Liver (tissue), 9 donors: Measurements from ENCODE around the gene AKT3. TPM values are rescaled to one million over a fixed set of nuclear protein-coding genes. Genes with fewer than 3 reads are reported as not detected.

ENCODE experiments used
- DNase-seq: peaks from one replicate; pipeline ENCODE4 v3.0.0-alpha.2; 2017; ENCODE audit warnings: low spot score
- H3K27ac ChIP-seq, 2 donors: one replicate each; pipeline ENCODE4 v1.7.0; 2013; ENCODE audit warnings: inconsistent platforms in 2 of 2, low read length in 2 of 2, control low read depth in 1 of 2, low read depth in 1 of 2, mild to moderate bottlenecking in 1 of 2
- H3K27me3 ChIP-seq, 4 donors: one replicate each; pipeline versions ENCODE4 v1.6.1 to v1.7.0; 2013; ENCODE audit warnings: low read length in 3 of 4, inconsistent platforms in 1 of 4, mild to moderate bottlenecking in 1 of 4, moderate library complexity in 1 of 4; ENCODE audit not compliant: control insufficient read depth in 4 of 4, insufficient read depth in 4 of 4
- H3K36me3 ChIP-seq, 4 donors: one replicate each; pipeline versions ENCODE4 v1.6.1 to v1.7.0; 2013; ENCODE audit warnings: low read length in 3 of 4, mild to moderate bottlenecking in 3 of 4, low read depth in 1 of 4, moderate library complexity in 1 of 4; ENCODE audit not compliant: control insufficient read depth in 4 of 4, insufficient read depth in 3 of 4
- H3K4me1 ChIP-seq, 4 donors: one replicate each; pipeline versions ENCODE4 v1.6.1 to v1.7.0; 2013; ENCODE audit warnings: low read length in 3 of 4, mild to moderate bottlenecking in 3 of 4, moderate library complexity in 1 of 4; ENCODE audit not compliant: control insufficient read depth in 4 of 4, insufficient read depth in 4 of 4
- H3K4me3 ChIP-seq, 3 donors: one replicate each; pipeline versions ENCODE4 v1.6.1 to v1.7.0; 2013; ENCODE audit warnings: low read length in 3 of 3, control low read depth in 1 of 3, low read depth in 1 of 3, mild to moderate bottlenecking in 1 of 3
- H3K9ac ChIP-seq, 2 donors: one replicate each; pipeline ENCODE4 v1.7.0; 2013; ENCODE audit warnings: low read length in 2 of 2, mild to moderate bottlenecking in 2 of 2, moderate library complexity in 2 of 2, control low read depth in 1 of 2, low read depth in 1 of 2
- H3K9me3 ChIP-seq, 4 donors: one replicate each; pipeline versions ENCODE4 v1.6.1 to v1.7.0; 2013; ENCODE audit warnings: low read length in 3 of 4; ENCODE audit not compliant: control insufficient read depth in 4 of 4
- ATF3 ChIP-seq: IDR thresholded peaks from 2 replicates; pipeline ENCODE4 v1.6.1; 2016; ENCODE audit warnings: antibody characterized with exemption
- CTCF ChIP-seq: fragments of 150-350 bp; IDR thresholded peaks from 2 replicates; pipeline ENCODE4 v1.5.1; 2017; ENCODE audit warnings: improper control_type of control experiment, low read depth, low read length; ENCODE audit not compliant: missing input control
- EGR1 ChIP-seq, 2 donors: IDR thresholded peaks; 2 replicates each; pipeline ENCODE4 v1.6.1; 2016 to 2018; ENCODE audit warnings: antibody characterized with exemption in 2 of 2, low read depth in 2 of 2
- FOXA1 ChIP-seq: IDR thresholded peaks from 2 replicates; pipeline ENCODE4 v1.6.1; 2016; ENCODE audit warnings: antibody characterized with exemption
- FOXA2 ChIP-seq: IDR thresholded peaks from 2 replicates; pipeline ENCODE4 v1.6.1; 2016; ENCODE audit warnings: antibody characterized with exemption
- GABPA ChIP-seq, 2 donors: IDR thresholded peaks in 1 of 2; conservative IDR thresholded peaks in 1 of 2; 2 replicates each; pipeline ENCODE4 v1.6.1; 2016; ENCODE audit warnings: antibody characterized with exemption in 2 of 2, mild to moderate bottlenecking in 1 of 2, moderate library complexity in 1 of 2
- HNF4A ChIP-seq, 2 donors: conservative IDR thresholded peaks; 2 replicates each; pipeline ENCODE4 v1.6.1; 2016; ENCODE audit warnings: antibody characterized with exemption in 2 of 2, mild to moderate bottlenecking in 2 of 2
- HNF4G ChIP-seq: IDR thresholded peaks from 2 replicates; pipeline ENCODE4 v1.6.1; 2016; ENCODE audit warnings: antibody characterized with exemption
- JUND ChIP-seq, 2 donors: IDR thresholded peaks; 2 replicates each; pipeline ENCODE4 v1.6.1; 2016; ENCODE audit warnings: antibody characterized with exemption in 2 of 2
- MAX ChIP-seq: IDR thresholded peaks from 2 replicates; pipeline ENCODE4 v1.6.1; 2016; ENCODE audit warnings: antibody characterized with exemption
- NR2F2 ChIP-seq: IDR thresholded peaks from 2 replicates; pipeline ENCODE4 v1.6.1; 2016; ENCODE audit warnings: antibody characterized with exemption
- RAD21 ChIP-seq, 2 donors: IDR thresholded peaks; 2 replicates each; pipeline ENCODE4 v1.6.1; 2016; ENCODE audit warnings: antibody characterized with exemption in 2 of 2, mild to moderate bottlenecking in 2 of 2
- REST ChIP-seq: IDR thresholded peaks from 2 replicates; pipeline ENCODE4 v1.6.1; 2016; ENCODE audit warnings: antibody characterized with exemption, mild to moderate bottlenecking
- RXRA ChIP-seq, 2 donors: IDR thresholded peaks; 2 replicates each; pipeline ENCODE4 v1.6.1; 2017 to 2018; ENCODE audit warnings: antibody characterized with exemption in 2 of 2, mild to moderate bottlenecking in 1 of 2
- SP1 ChIP-seq: IDR thresholded peaks from 2 replicates; pipeline ENCODE4 v1.6.1; 2018; ENCODE audit warnings: antibody characterized with exemption, mild to moderate bottlenecking
- TAF1 ChIP-seq: conservative IDR thresholded peaks from 2 replicates; pipeline ENCODE4 v1.6.1; 2016; ENCODE audit warnings: antibody characterized with exemption, mild to moderate bottlenecking
- YY1 ChIP-seq: IDR thresholded peaks from 2 replicates; pipeline ENCODE4 v1.6.1; 2016; ENCODE audit warnings: antibody characterized with exemption, mild to moderate bottlenecking
- ZBTB33 ChIP-seq: IDR thresholded peaks from 2 replicates; pipeline ENCODE4 v1.6.1; 2016; ENCODE audit warnings: antibody characterized with exemption
- WGBS: extraction: QIAGEN DNeasy Blood & Tissue Kit; methylation state at CpG from one replicate; pipeline ENCODE4 v1.1.7; 2013; 5-methylcytosine and 5-hydroxymethylcytosine counted together
- polyA plus RNA-seq, 2 donors: library from polyadenylated mRNA; stranded (reverse) in 1 of 2; unstranded in 1 of 2; fragments of 200-250 nt in 1 of 2; fragments of >200 nt in 1 of 2; fragmentation: Nextera tagmentation in 1 of 2; extraction: Ambion mirVana in 1 of 2; gene quantifications; one replicate each; pipeline versions ENCODE4 v1.2.1 to v1.2.3, GENCODE V29; 2013 to 2015
- total RNA-seq, 2 donors: library from RNA; depleted of rRNA; stranded (reverse); fragments of >200 nt; gene quantifications; one replicate each; pipeline ENCODE4 v1.2.3, GENCODE V29; 2014
- donor health status: healthy.
- donor health status: healthy.
- donor health status: healthy.
- donor health status: healthy.
- donor health status: healthy.

The AKT3 gene
- total and polyA plus RNA-seq, 4 donors = 1.7 to 7.6 (median 2.8) TPM

- H3K4me3 ChIP-seq = no peak overlapping the region
- no peaks in the 10 kb centered on the region for H3K9me3 ChIP-seq
- no peaks in the 10 kb centered on the region for H3K27me3 ChIP-seq
- DNase-seq = no peak
- TF ChIP-seq FOXA2 (no peak), HNF4G (no peak), ZBTB33 (no peak), GABPA (IDR thresholded peaks at IDR 0.05 in 1 of 2, conservative IDR thresholded peaks at IDR 0.05 in 1 of 2) (no peak), TAF1 (no peak), YY1 (no peak), RXRA (IDR thresholded peaks at IDR 0.05) (no peak), REST (no peak), RAD21 (IDR thresholded peaks at IDR 0.05) (no peak), FOXA1 (no peak), CTCF (no peak), HNF4A (conservative IDR thresholded peaks at IDR 0.05) (no peak), EGR1 (IDR thresholded peaks at IDR 0.05; ENCODE audit: low read depth in 2 of 2) (no peak), ATF3 (no peak), SP1 (no peak), NR2F2 (no peak), MAX (no peak), JUND (IDR thresholded peaks at IDR 0.05) (no peak)
- H3K27ac ChIP-seq = no peak overlapping the region
- 94% methylated on average over 2 of the region's 2 CpGs for WGBS
- H3K4me1 ChIP-seq = no peaks in the 10 kb centered on the region
- no peak overlapping the region for H3K9ac ChIP-seq
- no peaks in the 10 kb centered on the region for H3K36me3 ChIP-seq
Observed at GRCh38 chr1:243706563-243706962, 143.5 kb downstream of the AKT3 start.

GRCh38 chr1:243705585-243705984 lies 144.5 kb downstream of the AKT3 start:
- H3K27me3 ChIP-seq = no peaks in the 10 kb centered on the region
- no peak for DNase-seq
- no peak overlapping the region for H3K9ac ChIP-seq
- no peak overlapping the region for H3K27ac ChIP-seq
- TF ChIP-seq SP1 (no peak), HNF4A (conservative IDR thresholded peaks at IDR 0.05) (no peak), MAX (no peak), FOXA2 (no peak), JUND (IDR thresholded peaks at IDR 0.05) (no peak), ATF3 (no peak), HNF4G (no peak), CTCF (no peak), EGR1 (IDR thresholded peaks at IDR 0.05; ENCODE audit: low read depth in 2 of 2) (no peak), RAD21 (IDR thresholded peaks at IDR 0.05) (no peak), ZBTB33 (no peak)
- H3K36me3 ChIP-seq = no peaks in the 10 kb centered on the region
- H3K4me3 ChIP-seq = no peak overlapping the region
- 64% methylated on average over 4 of the region's 4 CpGs for WGBS
- H3K9me3 ChIP-seq = no peaks in the 10 kb centered on the region
- H3K4me1 ChIP-seq = no peaks in the 10 kb centered on the region
